Tracheal epithelial cell (primary cell): Measurements from ENCODE around the gene KLHL9. TPM values are rescaled to one million over a fixed set of nuclear protein-coding genes. Genes with fewer than 3 reads are reported as not detected.

ENCODE experiments used
- total RNA-seq: library from RNA; depleted of rRNA; stranded (reverse); fragments of >200 nt; gene quantifications from 2 replicates; pipeline ENCODE4 v1.2.1, GENCODE V29; 2014

KLHL9 gene
- total RNA-seq: 22.7 and 24.3 TPM in 2 replicates

GRCh38 chr9:21334701-21335632 lies at the start of gene KLHL9:
KLHL9 (minus strand) TSS chr9:21335404; CDS start chr9:21334859, 545 bp downstream.

GRCh38 chr9:21367957-21368356 lies 32.8 kb upstream of the KLHL9 start, which contains the start of gene IFNA13:
IFNA13 (minus strand) TSS chr9:21368057; CDS start chr9:21368010, 47 bp downstream.

GRCh38 chr9:21350787-21351186 lies 15.6 kb upstream of the KLHL9 start, which contains the start of gene IFNA6:
IFNA6 (minus strand) TSS chr9:21350887; CDS start chr9:21350887, 0 bp downstream.

GRCh38 chr9:21305213-21305612 lies 30.0 kb downstream of the KLHL9 start, which contains the start of gene IFNA5:
IFNA5 (minus strand) TSS chr9:21305313; CDS start chr9:21305256, 57 bp downstream.

Other genes starting within 250 kb of the KLHL9 start
- gene IFNW1, start 193.6 kb downstream of the KLHL9 start, total RNA-seq: not detected in 2 replicates
- not detected in 2 replicates for gene IFNA21, start 168.7 kb downstream of the KLHL9 start, total RNA-seq
- gene IFNA4, start 147.8 kb downstream of the KLHL9 start, total RNA-seq: not detected in 2 replicates
- not detected in 2 replicates for gene IFNA7, start 133.2 kb downstream of the KLHL9 start, total RNA-seq
- gene IFNA10, start 128.3 kb downstream of the KLHL9 start, total RNA-seq: not detected in 2 replicates
- not detected in 2 replicates for gene IFNA16, start 118.1 kb downstream of the KLHL9 start, total RNA-seq
- gene IFNA17, start 107.2 kb downstream of the KLHL9 start, total RNA-seq: not detected in 2 replicates
- not detected in 2 replicates for gene IFNA14, start 95.4 kb downstream of the KLHL9 start, total RNA-seq
- gene IFNA5, start 30.1 kb downstream of the KLHL9 start, total RNA-seq: not detected in 2 replicates
- gene IFNA6, start 15.5 kb upstream of the KLHL9 start, total RNA-seq: not detected in 2 replicates
- gene IFNA13, start 32.7 kb upstream of the KLHL9 start, total RNA-seq: not detected in 2 replicates
- gene IFNA2, start 50.0 kb upstream of the KLHL9 start, total RNA-seq: not detected in 2 replicates
- gene IFNA8, start 73.7 kb upstream of the KLHL9 start, total RNA-seq: not detected in 2 replicates
- not detected in 2 replicates for gene IFNA1, start 105.0 kb upstream of the KLHL9 start, total RNA-seq
- gene IFNE, start 146.9 kb upstream of the KLHL9 start, total RNA-seq: 5.3 and 6.2 TPM in 2 replicates